ENCODE measurements around the gene PYCR2. TPM values are rescaled to one million over a fixed set of nuclear protein-coding genes. Genes with fewer than 3 reads are reported as not detected.

Gene PYCR2
- total RNA-seq, 2 experiments from 2014 or later, result 24.1 to 26.2 TPM

GRCh38 chr1:225880222-225880588 is 43.8 kb downstream of the PYCR2 start:
- peak overlapping the region; percentile 33 to 87 for H3K27ac ChIP-seq (ENCODE audit: low read depth in 1 of 2, low read length in 2 of 2)
- Mint-ChIP-seq H3K27ac (peak overlapping the region; percentile 86), H3K4me3 (peak overlapping the region; percentile 97), H3K36me3 (ENCODE audit: low read depth) (peaks cover 72% of the 10 kb centered on the region), H3K27me3 (no peaks in the 10 kb centered on the region), H3K4me1 (ENCODE audit: low read depth) (peaks cover 65% of the 10 kb centered on the region), H3K9me3 (no peaks in the 10 kb centered on the region)
- H3K36me3 ChIP-seq (ENCODE audit: insufficient read depth, low read length), result peaks cover 44% of the 10 kb centered on the region
- DNase-seq (peak in 2 of 14 experiments; percentile 24 to 39), ATAC-seq (ENCODE audit: poor library complexity) (no peak)
- peak overlapping the region; percentile 74 for H3K4me3 ChIP-seq (ENCODE audit: low read length)
- H3K4me1 ChIP-seq (ENCODE audit: insufficient read depth, low read length), result peaks cover 75% of the 10 kb centered on the region
- no peak for TF ChIP-seq CTCF (IDR thresholded peaks at IDR 0.05)
- no peaks in the 10 kb centered on the region for H3K27me3 ChIP-seq (ENCODE audit: control insufficient read depth in 1 of 2, insufficient read depth in 2 of 2, low read length in 2 of 2)
- H3K9me3 ChIP-seq (ENCODE audit: control insufficient read depth in 1 of 2, insufficient read depth in 1 of 2, low read length in 2 of 2), result no peaks in the 10 kb centered on the region
- ChIA-PET POLR2A (interaction anchor here (0.9 to 13.0 kb wide), 13 partner anchors 14 to 436 kb away, joined by 3 to 427 read pairs (median 16); partner anchors contain the start of genes EPHX1, PYCR2, SDE2 and SRP9), CTCF (interaction anchor here (1.0 to 3.8 kb wide), 3 partner anchors 31 to 103 kb away, joined by 3 to 20 read pairs (median 9); partner anchors contain the start of genes PYCR2 and SRP9)
- intact Hi-C loops (cut with DNase I, micrococcal nuclease), result loop anchor here (1.0 to 10.0 kb wide), 6 partner anchors 13 to 185 kb away; partner anchors contain the start of genes H3-3A (in 1 of the 2) and SRP9 (in 1 of the 2)

- no peaks in the 10 kb centered on the region for H3K9me3 ChIP-seq (ENCODE audit: control insufficient read depth in 1 of 2, insufficient read depth in 1 of 2, low read length in 2 of 2)
- Mint-ChIP-seq H3K36me3 (ENCODE audit: low read depth) (peaks cover 77% of the 10 kb centered on the region), H3K27ac (peak overlapping the region; percentile 86), H3K4me3 (peak overlapping the region; percentile 97), H3K27me3 (no peaks in the 10 kb centered on the region), H3K9me3 (no peaks in the 10 kb centered on the region), H3K4me1 (ENCODE audit: low read depth) (peaks cover 70% of the 10 kb centered on the region)
- H3K36me3 ChIP-seq (ENCODE audit: insufficient read depth, low read length), result peaks cover 49% of the 10 kb centered on the region
- POLR2A ChIA-PET, result interaction anchor here (0.9 to 13.0 kb wide), 10 partner anchors 14 to 435 kb away, joined by 3 to 427 read pairs (median 32); partner anchors contain the start of genes PYCR2, SDE2 and SRP9
- intact Hi-C loops (cut with DNase I, micrococcal nuclease), result loop anchor here (1.0 to 10.0 kb wide), 6 partner anchors 13 to 185 kb away; partner anchors contain the start of genes H3-3A (in 1 of the 2) and SRP9 (in 1 of the 2)
- DNase-seq (peak in 9 of 14 experiments; percentile 36 to 77 (median 45)), ATAC-seq (ENCODE audit: poor library complexity) (peak; percentile 45)
- H3K4me3 ChIP-seq (ENCODE audit: low read length), result peak overlapping the region; percentile 74
- TF ChIP-seq CTCF (IDR thresholded peaks at IDR 0.05), result no peak
- CTCF ChIA-PET, result interaction anchor here (2.2 kb wide), 1 partner anchor 32 kb away, joined by 9 read pairs; no protein-coding TSS in a partner anchor
- H3K27ac ChIP-seq (ENCODE audit: low read depth in 1 of 2, low read length in 2 of 2), result peak overlapping the region; percentile 33 to 87
- H3K4me1 ChIP-seq (ENCODE audit: insufficient read depth, low read length), result peaks cover 80% of the 10 kb centered on the region
- no peaks in the 10 kb centered on the region for H3K27me3 ChIP-seq (ENCODE audit: control insufficient read depth in 1 of 2, insufficient read depth in 2 of 2, low read length in 2 of 2)
These were observed 44.4 kb downstream of the PYCR2 start for GRCh38 chr1:225879521-225880221.

GRCh38 chr1:225878282-225878681 is 45.8 kb downstream of the PYCR2 start:
- Mint-ChIP-seq H3K9me3 (no peaks in the 10 kb centered on the region), H3K27ac (peak overlapping the region; percentile 86), H3K36me3 (ENCODE audit: low read depth) (peaks cover 89% of the 10 kb centered on the region), H3K27me3 (no peaks in the 10 kb centered on the region), H3K4me1 (ENCODE audit: low read depth) (peaks cover 76% of the 10 kb centered on the region), H3K4me3 (peak overlapping the region; percentile 97)
- POLR2A ChIA-PET, result interaction anchor here (1.2 to 13.0 kb wide), 4 partner anchors 18 to 101 kb away, joined by 4 to 427 read pairs (median 6); partner anchors contain the start of gene SRP9
- no peak for ATAC-seq (ENCODE audit: poor library complexity)
- no peak for TF ChIP-seq CTCF (IDR thresholded peaks at IDR 0.05)
- H3K4me1 ChIP-seq (ENCODE audit: insufficient read depth, low read length), result peaks cover 86% of the 10 kb centered on the region
- CTCF ChIA-PET, result interaction anchor here (0.8 to 2.1 kb wide), 2 partner anchors 19 to 33 kb away, joined by 3 to 10 read pairs; no protein-coding TSS in a partner anchor
- intact Hi-C loops (cut with DNase I, micrococcal nuclease), result no loop called here
- H3K27ac ChIP-seq (ENCODE audit: low read depth in 1 of 2, low read length in 2 of 2), result peak overlapping the region; percentile 13 to 27
- no peaks in the 10 kb centered on the region for H3K27me3 ChIP-seq (ENCODE audit: control insufficient read depth in 1 of 2, insufficient read depth in 2 of 2, low read length in 2 of 2)
- no peaks in the 10 kb centered on the region for H3K9me3 ChIP-seq (ENCODE audit: control insufficient read depth in 1 of 2, insufficient read depth in 1 of 2, low read length in 2 of 2)
- H3K4me3 ChIP-seq (ENCODE audit: low read length), result no peak overlapping the region
- H3K36me3 ChIP-seq (ENCODE audit: insufficient read depth, low read length), result peaks cover 62% of the 10 kb centered on the region
- DNase-seq, result no peak
